ENCODE measurements around the gene TMEM248. TPM values are rescaled to one million over a fixed set of nuclear protein-coding genes. Genes with fewer than 3 reads are reported as not detected.
"Not testable (repeated sequence)": the region's sequence is repeated elsewhere in the genome, so short reads cannot be mapped to it uniquely, and the experiment has no call there.

The TMEM248 gene
- total RNA-seq, 1 experiment from 2014 or later: 170 TPM

- DNase-seq (ENCODE audit: low read depth): peak; percentile 99
Measured at GRCh38 chr7:66996444-66997191, 75.6 kb downstream of the TMEM248 start, which contains the start of gene TYW1. TYW1 (plus strand) TSS chr7:66996833; CDS start chr7:66996979, 146 bp downstream.

DNA sequence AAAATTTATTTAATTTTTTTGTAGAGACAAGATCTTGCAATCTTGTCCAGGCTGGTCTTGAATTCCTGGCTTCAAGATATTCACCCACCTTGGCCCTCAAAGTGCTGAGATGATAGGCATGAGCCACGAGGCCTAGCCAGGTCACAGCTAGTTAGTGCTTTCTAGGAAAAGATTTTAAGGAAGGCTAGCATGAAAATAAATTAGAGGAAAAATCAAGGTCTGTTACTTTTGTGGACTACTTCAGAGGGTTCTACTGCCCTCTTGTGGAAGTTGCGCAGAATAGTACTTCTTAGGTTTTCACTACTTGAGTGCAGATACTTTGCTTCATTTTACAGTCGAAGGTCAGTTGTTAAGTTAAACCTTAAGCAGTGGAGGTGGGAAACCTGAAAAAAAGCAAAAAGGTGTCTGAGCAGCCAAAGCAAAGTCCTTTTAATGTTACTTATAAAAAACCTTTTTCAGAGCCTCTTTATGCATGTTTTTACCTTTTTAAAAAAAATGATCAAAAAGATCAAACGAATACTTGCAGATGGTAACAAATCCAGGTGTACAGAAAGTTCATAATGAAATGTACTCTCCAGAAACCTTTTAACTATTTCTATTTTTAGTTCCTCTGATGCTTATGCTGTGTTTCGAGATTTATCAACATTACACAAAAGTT, 79.7 kb downstream of the TMEM248 start:
- DNase-seq (ENCODE audit: low read depth): peak; percentile 47

- not testable (repeated sequence) for DNase-seq (ENCODE audit: low read depth)
Measured at GRCh38 chr7:67004145-67004544, 83.1 kb downstream of the TMEM248 start.

DNA sequence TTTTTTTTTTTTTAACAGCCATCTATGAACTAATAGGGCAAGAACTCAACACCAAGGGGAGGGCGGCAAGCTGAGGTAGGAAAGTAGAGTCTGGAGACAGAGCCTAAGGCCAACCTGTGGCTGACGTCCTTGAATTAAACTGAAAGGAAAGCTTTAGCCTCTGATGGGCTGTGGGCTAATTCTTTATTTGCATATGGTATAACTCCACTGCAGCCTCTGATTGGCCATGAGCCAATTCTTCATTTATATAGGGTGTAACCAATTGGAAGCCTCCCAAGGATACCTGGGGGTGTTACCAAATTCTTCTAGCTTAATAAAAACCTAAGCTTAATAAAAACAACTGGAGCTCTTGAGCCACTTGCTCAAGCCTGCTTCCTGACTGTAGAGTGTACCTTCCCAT, 85.9 kb downstream of the TMEM248 start:
- DNase-seq (ENCODE audit: low read depth): no peak

Other genes with a start within 250 kb of the TMEM248 start
- 44.5 and 58.3 TPM in 2 replicates for gene RABGEF1, start 180.5 kb upstream of the TMEM248 start, total RNA-seq (2014; rRNA removed)
- gene SBDS, start 74.4 kb downstream of the TMEM248 start, total RNA-seq (2014; rRNA removed): 216 and 247 TPM in 2 replicates
- 23.2 and 29.9 TPM in 2 replicates for gene TYW1, start 75.6 kb downstream of the TMEM248 start, total RNA-seq (2014; rRNA removed)

Measured in LHCN-M2 (cell line).